HCT116 (cell line): ENCODE results near the gene ACHE. TPM values are rescaled to one million over a fixed set of nuclear protein-coding genes. Genes with fewer than 3 reads are reported as not detected.

Experiments used
- ATAC-seq: fragments of 200-7000 bp; cut with Tn5 transposase; 2 replicates; pipeline ENCODE4 v1.9.1; 2020; ENCODE audit warnings: mild to moderate bottlenecking, moderate library complexity
- BruUV-seq: library from RNA; stranded (reverse); fragments of 400-500 nt; replicated peaks from 2 replicates; lab custom pipeline; 2021; lab: Mats Ljungman, UMichigan
- CTCF ChIA-PET: fragments of 300-600 bp; sonication (Branson Sonifier 250); formaldehyde crosslinking; loops from one replicate; lab custom pipeline; 2021; ENCODE audit warnings: antibody characterized with exemption; lab: Charles Lee
- POLR2A ChIA-PET: fragments of 300-600, 350-600 bp; sonication (Branson Sonifier 250); formaldehyde crosslinking; loops from one replicate; lab custom pipeline; 2021; ENCODE audit warnings: antibody characterized with exemption; lab: Charles Lee
- RAD21 ChIA-PET, 2 experiments: fragments of 300-600 bp; sonication (Branson Sonifier 250); formaldehyde crosslinking; loops; one replicate each; lab custom pipeline; 2023; ENCODE audit warnings: low total read pairs in 2 of 2; ENCODE audit not compliant: uncharacterized antibody in 2 of 2, unreplicated experiment in 2 of 2, low non-redundant PET in 1 of 2; lab: Charles Lee
- DNase-seq: peaks from one replicate; pipeline ENCODE4 v3.0.0-alpha.2; 2010; ENCODE audit warnings: low read depth, low spot score
- H2AFZ ChIP-seq: fragments of 200-600 bp; shearing (Covaris generic), sonication (generic); 2 replicates; pipeline ENCODE4 v1.6.1; 2017; ENCODE audit warnings: low read depth, mixed run types, mixed read lengths, antibody characterized with exemption, low read length; ENCODE audit not compliant: poor library complexity, severe bottlenecking
- H3K27ac ChIP-seq: 2 replicates; pipeline ENCODE4 v1.5.1; 2012; ENCODE audit warnings: low read depth, low read length
- H3K27me3 ChIP-seq: fragments of 200-600 bp; sonication (generic); 2 replicates; pipeline ENCODE4 v1.6.1; 2016; ENCODE audit warnings: mixed run types, low read length, mixed read lengths; ENCODE audit not compliant: insufficient read depth
- H3K36me3 ChIP-seq, 2 experiments: fragments of 200-500 bp in 1 of 2; fragments of 200-600 bp in 1 of 2; sonication (Bioruptor generic) in 1 of 2; sonication (generic) in 1 of 2; 2 replicates each; pipeline versions ENCODE4 v1.5.1 to v1.6.1; 2014 to 2016; ENCODE audit warnings: low read length in 2 of 2, inconsistent platforms in 1 of 2, mixed read lengths in 1 of 2, mixed run types in 1 of 2; ENCODE audit not compliant: insufficient read depth in 2 of 2, control insufficient read depth in 1 of 2
- H3K4me1 ChIP-seq, 2 experiments: fragments of 200-600 bp in 1 of 2; sonication (generic) in 1 of 2; 2 replicates each; pipeline versions ENCODE4 v1.5.1 to v1.6.1; 2012 to 2017; ENCODE audit warnings: low read length in 2 of 2, inconsistent platforms in 1 of 2, mild to moderate bottlenecking in 1 of 2, mixed read lengths in 1 of 2, mixed run types in 1 of 2, moderate library complexity in 1 of 2; ENCODE audit not compliant: insufficient read depth in 2 of 2, control insufficient read depth in 1 of 2
- H3K4me2 ChIP-seq: fragments of 200-600 bp; sonication (generic); 2 replicates; pipeline ENCODE4 v1.6.1; 2017; ENCODE audit warnings: mixed run types, low read length, mixed read lengths
- H3K4me3 ChIP-seq, 2 experiments: fragments of 200-600 bp in 1 of 2; sonication (generic) in 1 of 2; replicated peaks in 1 of 2; 2 replicates each; pipeline ENCODE4 v1.5.1; 2011 to 2016; ENCODE audit warnings: low read length in 2 of 2, control low read depth in 1 of 2, low read depth in 1 of 2, mild to moderate bottlenecking in 1 of 2, mixed read lengths in 1 of 2, mixed run types in 1 of 2
- H3K79me2 ChIP-seq: fragments of 200-600 bp; sonication (generic); 2 replicates; pipeline ENCODE4 v1.6.1; 2017; ENCODE audit warnings: mild to moderate bottlenecking, mixed run types, low read length, moderate library complexity, mixed read lengths; ENCODE audit not compliant: insufficient read depth
- H3K9ac ChIP-seq: fragments of 200-600 bp; sonication (generic); 2 replicates; pipeline ENCODE4 v1.6.1; 2016; ENCODE audit warnings: low read length, mixed read lengths
- H3K9me2 ChIP-seq: fragments of 200-600 bp; sonication (generic), shearing (Covaris generic); 2 replicates; pipeline ENCODE4 v1.6.1; 2017; ENCODE audit warnings: mixed run types, mild to moderate bottlenecking, moderate library complexity; ENCODE audit not compliant: insufficient read depth
- H3K9me3 ChIP-seq, 2 experiments: fragments of 200-500 bp in 1 of 2; fragments of 200-600 bp in 1 of 2; sonication (Bioruptor generic) in 1 of 2; sonication (generic) in 1 of 2; 2 replicates each; pipeline ENCODE4 v1.6.1; 2014 to 2017; ENCODE audit warnings: low read length in 2 of 2, mixed read lengths in 2 of 2, inconsistent platforms in 1 of 2, low read depth in 1 of 2, mild to moderate bottlenecking in 1 of 2, mixed run types in 1 of 2, moderate library complexity in 1 of 2; ENCODE audit not compliant: control insufficient read depth in 1 of 2, insufficient read depth in 1 of 2
- H4K20me1 ChIP-seq: fragments of 200-600 bp; sonication (generic), shearing (Covaris generic); 2 replicates; pipeline ENCODE4 v1.6.1; 2017; ENCODE audit warnings: mixed run types, mild to moderate bottlenecking, moderate library complexity; ENCODE audit not compliant: insufficient read depth
- ELF1 ChIP-seq: IDR thresholded peaks from 2 replicates; pipeline ENCODE4 v1.6.1; 2012; ENCODE audit warnings: low read depth, borderline replicate concordance
- EZH2 ChIP-seq: fragments of 200-600 bp; sonication (generic); IDR thresholded peaks from 2 replicates; pipeline ENCODE4 v1.6.1; 2017; ENCODE audit warnings: antibody characterized with exemption, mixed run types
- FOSL1 ChIP-seq: IDR thresholded peaks from 2 replicates; pipeline ENCODE4 v1.6.1; 2012; ENCODE audit warnings: low read depth
- JUND ChIP-seq: IDR thresholded peaks from 2 replicates; pipeline ENCODE4 v1.6.1; 2012
- POLR2A ChIP-seq: IDR thresholded peaks from 2 replicates; pipeline ENCODE4 v1.7.0; 2011; ENCODE audit warnings: borderline replicate concordance; ENCODE audit not compliant: insufficient read depth, insufficient read length; ENCODE audit errors: extremely low read depth
- POLR2AphosphoS5 ChIP-seq: IDR thresholded peaks from 2 replicates; pipeline ENCODE4 v1.6.1; 2011; ENCODE audit warnings: mild to moderate bottlenecking, low read depth, low read length, moderate library complexity
- RAD21 ChIP-seq: IDR thresholded peaks from 2 replicates; pipeline ENCODE4 v1.6.1; 2012; ENCODE audit warnings: low read depth, mild to moderate bottlenecking
- SP1 ChIP-seq: IDR thresholded peaks from 2 replicates; pipeline ENCODE4 v1.6.1; 2012; ENCODE audit warnings: low read depth
- YY1 ChIP-seq: IDR thresholded peaks from 2 replicates; pipeline ENCODE4 v1.6.1; 2011; ENCODE audit warnings: low read length, low read depth, moderate library complexity, mild to moderate bottlenecking; ENCODE audit not compliant: insufficient replicate concordance; ENCODE audit errors: extremely low read depth
- ZBTB33 ChIP-seq: IDR thresholded peaks from 2 replicates; pipeline ENCODE4 v1.6.1; 2011; ENCODE audit warnings: mild to moderate bottlenecking, low read length, moderate library complexity; ENCODE audit not compliant: insufficient replicate concordance; ENCODE audit errors: extremely low read depth
- ZFX ChIP-seq: fragments of 450-650 bp; IDR thresholded peaks from 2 replicates; pipeline ENCODE4 v1.6.1; 2017
- ZNF274 ChIP-seq: fragments of 200-500 bp; sonication (Bioruptor generic); IDR thresholded peaks from 2 replicates; pipeline ENCODE4 v1.6.1; 2014; ENCODE audit warnings: mild to moderate bottlenecking, low read depth, low read length, inconsistent platforms
- intact Hi-C: fragments of 100-400 bp; cut with micrococcal nuclease; formaldehyde crosslinking; loops from 2 replicates; pipeline ENCODE4 v1.10.0; 2022
- total RNA-seq: library from RNA; stranded (reverse); gene quantifications from one replicate; pipeline ENCODE4 v1.2.1, GENCODE V29; 2021; ENCODE audit not compliant: unreplicated experiment

ACHE gene
- total RNA-seq, 1 experiment from 2014 or later, result 1.8 TPM

- Histone ChIP-seq H4K20me1 (peaks cover 15% of the 10 kb centered on the region; the same call in 1 of the 2 replicates), H2AFZ (no peak overlapping the region), H3K27ac (no peak overlapping the region), H3K36me3 (peaks cover 35 to 66% of the 10 kb centered on the region in 2 experiments), H3K9me2 (no peaks in the 10 kb centered on the region), H3K4me3 (no peak overlapping the region), H3K27me3 (no peaks in the 10 kb centered on the region), H3K4me1 (peaks cover 12 to 24% of the 10 kb centered on the region in 2 experiments), H3K4me2 (no peak overlapping the region), H3K9ac (no peak overlapping the region), H3K79me2 (peaks cover 87% of the 10 kb centered on the region), H3K9me3 (no peaks in the 10 kb centered on the region)
- intact Hi-C loops, result no loop called here
- POLR2A ChIA-PET, result interaction anchor here (0.8 kb wide), 1 partner anchor 12 kb away, joined by 3 read pairs; the partner anchor contains the start of gene UFSP1
- CTCF ChIA-PET, result interaction anchor here (0.8 kb wide), 1 partner anchor 244 kb away, joined by 3 read pairs; no protein-coding TSS in a partner anchor
- RAD21 ChIA-PET, result no interaction called here
- ATAC-seq, result no peak
- no peak for DNase-seq
- BruUV-seq, result no TSS peak
- TF ChIP-seq SP1 (no peak), EZH2 (no peak), ZNF274 (no peak), YY1 (no peak), RAD21 (no peak), POLR2AphosphoS5 (no peak), ZFX (no peak), JUND (no peak), ZBTB33 (no peak), FOSL1 (no peak), ELF1 (no peak), POLR2A (no peak)
These were observed 17.7 kb downstream of the ACHE start for GRCh38 chr7:100878013-100878412.
